HG03378 (cell line): ENCODE results near the gene ERC2.

ENCODE experiments used
- ATAC-seq: cut with Tn5 transposase; IDR thresholded peaks from one replicate; pipeline ENCODE4 v1.9.1; 2021; ENCODE audit warnings: mild to moderate bottlenecking, moderate library complexity; ENCODE audit not compliant: unreplicated experiment

The ERC2 gene

GRCh38 chr3:56428667-56429066 lies 39.6 kb downstream of the ERC2 start:
- no peak for ATAC-seq

DNA sequence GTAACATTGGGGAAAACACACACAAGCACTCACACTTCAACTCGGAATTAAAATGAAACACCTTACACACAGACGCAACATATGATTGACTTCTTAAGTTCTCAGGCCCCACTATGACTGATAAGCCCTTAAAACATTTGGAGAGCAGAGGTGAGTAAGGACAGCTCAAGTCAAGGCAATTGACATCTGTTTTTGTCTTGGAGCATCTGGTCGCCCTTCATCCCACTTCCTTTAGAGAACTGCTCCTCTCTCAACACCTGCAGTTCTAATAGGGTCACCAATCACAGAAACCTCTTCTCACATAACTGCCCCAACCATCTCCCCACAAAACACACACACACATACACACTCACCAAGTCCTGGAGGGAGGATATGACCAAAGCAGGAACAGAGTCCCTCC lies 43.4 kb downstream of the ERC2 start:
- ATAC-seq: no peak

- ATAC-seq: no peak
Observed at GRCh38 chr3:56424336-56424735, 43.9 kb downstream of the ERC2 start.

DNA sequence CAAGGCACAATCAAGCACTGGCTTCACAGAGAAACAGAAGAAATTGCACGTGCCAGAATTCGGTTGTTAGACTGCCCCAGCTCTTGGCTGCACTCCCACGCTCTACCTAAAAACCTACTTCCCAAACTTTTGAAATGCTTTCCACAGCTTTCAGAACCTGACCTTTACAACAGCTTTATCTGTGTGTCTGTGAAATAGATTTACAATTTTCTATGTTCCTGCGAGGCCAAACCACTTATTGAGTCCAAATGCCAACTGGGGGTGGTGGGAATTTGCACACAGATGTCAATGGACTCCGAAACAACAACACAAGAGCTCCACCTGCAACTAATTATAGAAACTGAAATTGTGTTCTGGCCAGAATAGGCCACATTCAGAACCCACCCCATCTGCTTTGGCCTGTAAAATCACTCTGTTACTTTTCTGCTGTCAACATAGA lies 44.6 kb downstream of the ERC2 start:
- no peak for ATAC-seq

DNA sequence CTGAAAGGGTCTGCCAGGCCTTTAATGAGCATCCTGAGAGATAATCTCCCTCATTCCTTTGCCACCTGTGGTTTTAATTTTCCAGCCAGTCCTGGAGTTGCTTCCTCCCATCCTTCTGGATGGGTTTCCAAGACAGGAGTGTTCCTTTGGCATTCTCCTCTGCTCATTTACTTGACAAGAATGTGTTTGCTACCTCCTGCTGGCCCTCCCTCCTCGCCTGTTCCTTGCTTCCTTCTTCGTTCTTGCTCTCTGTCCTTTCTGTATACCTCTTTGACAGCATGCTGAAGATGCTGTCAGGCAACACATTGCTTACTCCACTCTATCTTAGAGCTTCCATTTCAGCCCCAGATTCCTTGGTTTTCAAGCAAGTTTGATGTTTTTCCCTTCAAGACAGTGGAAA lies 46.0 kb downstream of the ERC2 start:
- ATAC-seq: no peak

DNA sequence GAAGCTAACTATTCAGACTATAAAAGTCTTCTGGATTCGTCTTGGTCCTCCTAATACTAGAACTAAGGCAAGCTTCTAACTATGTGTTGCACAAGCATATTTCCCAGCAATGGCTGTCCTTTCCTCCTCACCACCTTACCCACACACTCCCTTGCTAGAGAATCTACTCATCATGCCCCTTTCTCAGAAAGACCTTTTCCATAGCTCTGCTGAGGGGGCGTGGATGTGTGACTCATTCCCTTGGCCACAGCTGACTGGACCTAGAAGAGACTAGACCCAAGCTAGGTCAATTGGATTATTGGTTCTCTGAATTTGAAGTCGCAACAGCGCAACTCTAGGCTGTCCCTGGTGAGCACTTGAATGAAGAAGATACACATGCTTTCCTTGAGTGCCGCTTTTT lies 47.1 kb downstream of the ERC2 start:
- ATAC-seq: no peak

- ATAC-seq: no peak
Observed at GRCh38 chr3:56415652-56416051, 52.6 kb downstream of the ERC2 start.

DNA sequence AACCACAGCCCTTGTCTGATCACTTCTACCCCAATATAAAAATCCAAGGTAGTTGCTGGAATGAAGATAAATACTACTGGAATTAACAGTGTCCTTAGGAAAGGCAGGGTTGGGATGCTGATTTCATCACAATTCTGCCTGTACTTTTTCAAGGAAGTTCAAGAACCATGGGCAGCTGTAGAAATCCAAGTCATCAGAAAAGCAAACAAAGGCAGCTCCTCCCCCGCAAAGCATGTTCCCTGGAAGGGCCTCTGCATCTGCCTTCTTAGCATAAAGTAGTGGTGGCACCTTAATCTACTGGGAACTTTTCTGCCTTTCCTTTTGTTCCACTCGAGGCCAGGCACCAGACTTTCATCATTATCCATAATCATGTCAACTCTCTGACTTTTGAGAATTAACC lies 54.4 kb downstream of the ERC2 start:
- no peak for ATAC-seq

DNA sequence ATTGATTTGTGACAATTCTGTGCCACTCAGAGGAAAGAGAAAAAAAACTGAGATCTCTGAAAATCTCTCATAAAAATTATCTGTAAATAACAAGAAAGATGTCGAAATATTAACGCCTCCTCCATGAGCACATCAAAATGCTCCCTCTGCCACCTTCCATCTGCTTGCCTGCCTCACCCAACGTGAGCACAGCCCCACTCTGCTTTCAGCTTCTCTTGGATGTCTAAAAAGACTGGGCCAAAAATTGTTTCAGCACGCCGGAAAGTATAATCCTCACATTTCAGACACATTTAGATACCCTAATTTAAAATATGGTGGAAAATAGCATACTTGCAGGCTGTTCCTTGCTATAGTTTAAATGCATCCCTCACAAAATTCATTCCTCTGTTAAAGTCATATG lies 57.1 kb downstream of the ERC2 start:
- no peak for ATAC-seq

GRCh38 chr3:56410576-56410975 lies 57.7 kb downstream of the ERC2 start:
- no peak for ATAC-seq

- ATAC-seq: no peak
Observed at GRCh38 chr3:56409790-56410189, 58.5 kb downstream of the ERC2 start.

DNA sequence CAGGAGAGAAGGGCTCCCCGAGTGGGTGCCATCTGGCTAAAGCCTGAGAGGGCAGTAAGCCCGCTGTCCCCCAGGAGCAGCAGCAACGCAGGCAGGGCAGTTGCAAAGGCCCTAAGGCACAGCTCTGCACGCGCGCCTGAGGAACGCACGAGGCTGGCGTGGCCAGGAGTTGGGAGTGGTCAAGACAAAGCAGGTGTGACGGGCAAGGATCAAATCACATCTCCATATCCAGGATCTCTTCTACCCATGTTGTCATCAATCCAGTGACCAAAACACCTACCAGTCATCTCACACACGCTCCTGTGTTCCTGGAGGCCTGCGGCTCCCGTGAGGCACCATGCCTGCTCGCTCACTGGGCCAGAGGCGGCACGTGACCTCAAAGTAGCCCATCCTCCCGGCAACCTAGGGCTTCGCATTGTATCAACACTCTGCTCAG lies 59.5 kb downstream of the ERC2 start:
- ATAC-seq: no peak

DNA sequence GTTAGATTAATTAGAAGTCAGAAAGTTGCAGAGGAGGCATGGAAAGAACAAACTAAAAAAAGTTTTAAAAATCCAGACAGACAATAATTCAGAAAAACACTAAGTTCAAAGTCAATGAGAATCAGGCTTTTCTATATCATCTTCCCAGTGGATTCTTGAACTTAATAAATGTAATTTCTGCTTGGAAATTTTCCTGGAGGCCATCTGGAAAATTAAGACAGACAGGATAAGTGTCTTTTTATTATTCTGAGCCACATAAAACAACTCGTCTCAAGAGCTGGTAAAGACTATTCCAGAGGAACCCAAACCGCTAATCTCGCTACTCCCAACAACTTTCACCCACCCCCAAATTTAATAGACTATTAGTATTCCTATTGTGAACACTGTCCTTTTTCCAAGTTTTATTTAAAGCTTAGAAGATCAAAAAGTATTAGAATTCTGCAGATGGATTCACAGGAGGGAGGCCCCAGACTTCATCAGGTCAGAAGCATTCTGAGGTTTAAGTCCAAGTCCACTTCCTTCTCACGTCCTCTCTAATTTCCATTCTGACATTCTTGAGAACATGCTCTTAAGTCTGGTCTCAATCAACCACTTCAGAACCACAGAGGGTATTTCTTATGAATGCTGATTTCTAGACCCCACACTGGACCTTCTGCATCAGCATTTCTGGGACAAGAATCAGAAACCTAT lies 61.3 kb downstream of the ERC2 start:
- ATAC-seq: no peak

DNA sequence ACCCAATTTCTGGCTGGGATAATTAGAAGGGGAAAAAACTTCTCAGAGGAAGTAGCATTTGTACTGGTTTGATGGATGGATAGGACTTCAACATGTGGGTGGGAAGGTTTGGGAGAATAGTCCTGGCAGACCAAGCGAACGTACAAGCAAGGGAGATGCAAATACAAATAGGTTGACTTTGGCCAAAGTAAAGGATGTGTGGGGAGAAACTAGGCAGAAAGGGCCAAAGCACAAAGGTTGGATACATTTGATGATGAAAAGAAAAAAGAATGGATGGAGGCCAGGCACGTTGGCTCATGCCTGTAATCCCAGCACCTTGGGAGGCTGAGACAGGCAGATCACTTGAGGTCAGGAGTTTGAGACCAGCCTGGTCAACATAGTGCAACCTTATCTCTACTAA lies 63.4 kb downstream of the ERC2 start:
- ATAC-seq: no peak

DNA sequence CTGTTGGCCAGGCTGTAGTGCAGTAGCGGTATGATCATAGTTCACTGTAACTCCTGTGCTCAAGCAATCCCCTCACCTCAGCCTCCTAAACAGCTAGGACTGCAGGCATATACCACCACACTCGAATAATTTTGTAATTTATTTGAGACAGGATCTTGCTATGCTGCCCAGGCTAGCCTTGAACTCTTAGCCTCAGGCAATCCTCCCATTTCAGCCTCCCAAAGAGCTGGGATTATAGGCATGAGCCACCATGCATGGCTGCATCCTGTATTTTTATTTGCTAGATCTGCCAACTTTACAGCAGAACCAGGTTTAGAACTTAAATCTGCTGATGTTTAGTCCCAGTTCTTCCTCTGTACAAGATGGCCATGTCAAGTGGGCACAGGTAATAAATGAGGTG lies 69.6 kb downstream of the ERC2 start:
- ATAC-seq: no peak

DNA sequence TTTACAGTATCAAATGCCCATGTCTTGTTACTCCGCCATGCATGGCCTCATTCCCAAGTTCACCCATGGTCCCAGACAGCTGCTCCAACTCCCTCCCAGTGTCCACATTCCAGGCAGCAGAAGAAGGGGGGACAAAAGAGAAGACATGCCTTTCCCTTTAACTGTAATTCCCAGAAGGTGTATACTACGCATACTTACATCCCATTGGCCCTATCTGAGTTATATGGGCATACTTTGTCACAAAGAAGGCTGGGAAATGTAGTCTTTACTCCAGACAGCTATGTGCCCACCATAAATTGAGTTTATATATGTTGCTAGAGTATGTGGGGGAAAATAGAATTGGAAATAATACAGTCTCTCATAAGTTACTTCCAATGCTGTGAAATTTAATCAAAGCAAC lies 70.5 kb downstream of the ERC2 start:
- no peak for ATAC-seq

- ATAC-seq: no peak
Observed at GRCh38 chr3:56389183-56389830, 79.0 kb downstream of the ERC2 start.

DNA sequence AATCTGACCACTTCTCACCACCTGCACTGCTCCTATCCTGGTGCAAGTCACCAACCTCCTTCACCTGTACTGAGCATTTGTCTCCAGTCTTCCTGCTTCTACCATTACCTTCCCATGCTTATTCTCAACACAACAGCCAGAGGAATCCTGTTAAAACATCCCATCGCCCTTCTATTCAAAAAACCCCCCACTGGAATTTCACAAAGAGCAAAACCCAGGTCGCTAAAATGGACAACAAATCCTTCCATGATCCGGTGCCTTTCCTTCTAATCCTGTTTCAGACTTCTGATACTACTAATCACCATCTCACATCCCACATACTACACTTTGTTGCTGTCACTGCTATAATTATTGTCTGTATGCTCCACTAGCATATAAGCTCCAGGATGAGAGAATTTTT lies 85.2 kb downstream of the ERC2 start:
- ATAC-seq: no peak

- ATAC-seq: no peak
Observed at GRCh38 chr3:56379723-56380287, 88.5 kb downstream of the ERC2 start.

DNA sequence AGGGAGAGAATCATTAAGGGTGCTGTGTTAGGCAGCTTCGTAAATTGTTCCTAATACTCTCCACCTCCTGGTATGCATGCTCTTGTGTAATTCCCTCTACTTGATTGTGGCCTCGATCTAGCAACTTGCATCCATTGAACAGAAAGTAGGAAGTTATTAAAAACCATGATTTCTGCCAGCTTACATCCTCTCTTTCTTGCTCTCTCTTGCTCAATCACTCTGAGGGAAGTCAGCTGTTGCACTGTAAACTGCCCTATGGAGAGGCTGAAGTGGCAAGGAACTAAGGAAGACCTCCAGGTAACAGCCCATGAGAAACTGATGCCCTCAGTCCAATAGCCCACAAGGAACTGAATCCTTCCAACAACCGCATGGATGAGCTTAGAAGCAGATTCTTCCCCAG lies 92.6 kb downstream of the ERC2 start:
- ATAC-seq: no peak

GRCh38 chr3:56373386-56373785 lies 94.9 kb downstream of the ERC2 start:
- no peak for ATAC-seq

GRCh38 chr3:56370991-56371775 lies 97.1 kb downstream of the ERC2 start:
- ATAC-seq: no peak
